Measurements from ENCODE around the gene CRB1. TPM values are rescaled to one million over a fixed set of nuclear protein-coding genes. Genes with fewer than 3 reads are reported as not detected.

Gene CRB1
- 0.15 TPM in 1 of 2 replicates, not detected in the other for total RNA-seq

GRCh38 chr1:197268012-197268411, at the start of gene CRB1:
Gene CRB1, plus strand, starts transcription at chr1:197268252. Its CDS starts 161 bp downstream, at chr1:197268413.

Other genes with a start within 250 kb of the CRB1 start
- gene F13B, start 201.0 kb upstream of the CRB1 start, total RNA-seq = not detected in 2 replicates
- 2.9 and 3.0 TPM in 2 replicates for gene ASPM, start 121.6 kb upstream of the CRB1 start, total RNA-seq
- gene ZBTB41, start 67.0 kb upstream of the CRB1 start, total RNA-seq = 8.5 and 9.6 TPM in 2 replicates

Data from cardiac ventricle fibroblast (primary cell).